ENCODE data around the gene SHLD3. TPM values are rescaled to one million over a fixed set of nuclear protein-coding genes. Genes with fewer than 3 reads are reported as not detected.

The SHLD3 gene
- 1.9 to 2.8 TPM (median 2.0 TPM) in 5 replicates for total RNA-seq (2022; extraction: Qiagen RNA extraction)

GRCh38 chr5:65624571-65625555, at the start of gene SHLD3, which contains the start of gene TRAPPC13:
Gene SHLD3, plus strand, starts transcription at chr5:65625027. Its CDS starts 4,561 bp downstream, at chr5:65629588.
Gene TRAPPC13, plus strand, starts transcription at chr5:65625027. Its CDS starts 34 bp downstream, at chr5:65625061.

GRCh38 chr5:65624025-65624570, 729 bp upstream of the SHLD3 start, which contains the start of gene TRIM23:
Gene TRIM23, minus strand, starts transcription at chr5:65624333. Its CDS starts 59 bp downstream, at chr5:65624274.

Other genes with a start within 250 kb of the SHLD3 start
- 0.01 to 0.10 TPM (median 0.06 TPM) in 4 of 5 replicates, not detected in the other for gene ADAMTS6, start 143.1 kb upstream of the SHLD3 start, total RNA-seq (2022; extraction: Qiagen RNA extraction)
- gene CENPK, start 61.9 kb upstream of the SHLD3 start, total RNA-seq (2022; extraction: Qiagen RNA extraction): 28.5 to 35.4 TPM (median 30.9 TPM) in 5 replicates
- gene PPWD1, start 61.7 kb upstream of the SHLD3 start, total RNA-seq (2022; extraction: Qiagen RNA extraction): 16.0 to 20.4 TPM (median 17.2 TPM) in 5 replicates
- gene TRIM23, start 694 bp upstream of the SHLD3 start, total RNA-seq (2022; extraction: Qiagen RNA extraction): 5.7 to 8.3 TPM (median 7.0 TPM) in 5 replicates
- 12.5 to 16.5 TPM (median 15.4 TPM) in 5 replicates for gene TRAPPC13, start within 50 bp of the SHLD3 start, total RNA-seq (2022; extraction: Qiagen RNA extraction)
- gene SGTB, start 97.1 kb downstream of the SHLD3 start, total RNA-seq (2022; extraction: Qiagen RNA extraction): 5.3 to 9.9 TPM (median 7.6 TPM) in 5 replicates
- 51.2 to 70.0 TPM (median 63.1 TPM) in 5 replicates for gene NLN, start 97.2 kb downstream of the SHLD3 start, total RNA-seq (2022; extraction: Qiagen RNA extraction)